NT2/D1 (cell line): ENCODE results near the gene DUSP28.

ENCODE experiments used
- DNase-seq: peaks from one replicate; pipeline ENCODE4 v3.0.0-alpha.2; 2011; ENCODE audit warnings: low read depth, low spot score
- H3K27me3 ChIP-seq: 2 replicates; pipeline ENCODE4 v1.6.0; 2011; ENCODE audit warnings: mild to moderate bottlenecking; ENCODE audit not compliant: insufficient read length, insufficient read depth
- H3K36me3 ChIP-seq: 2 replicates; pipeline ENCODE4 v1.6.1; 2011; ENCODE audit warnings: mild to moderate bottlenecking, low read length, mixed read lengths; ENCODE audit not compliant: insufficient read depth, insufficient read length
- H3K4me1 ChIP-seq: 2 replicates; pipeline ENCODE4 v1.5.1; 2011; ENCODE audit not compliant: insufficient read depth, insufficient read length
- H3K4me3 ChIP-seq: 2 replicates; pipeline ENCODE4 v1.5.1; 2011; ENCODE audit warnings: low read depth; ENCODE audit not compliant: insufficient read length
- H3K9ac ChIP-seq: 2 replicates; pipeline ENCODE4 v1.6.0; 2011; ENCODE audit warnings: low read depth; ENCODE audit not compliant: insufficient read length
- H3K9me3 ChIP-seq: 2 replicates; pipeline ENCODE4 v1.5.1; 2011; ENCODE audit warnings: mild to moderate bottlenecking, low read length; ENCODE audit not compliant: insufficient read depth
- SUZ12 ChIP-seq: IDR thresholded peaks from 2 replicates; pipeline ENCODE4 v1.6.1; 2011; ENCODE audit not compliant: insufficient read length, insufficient read depth; ENCODE audit errors: extremely low read depth
- YY1 ChIP-seq: IDR thresholded peaks from 2 replicates; pipeline ENCODE4 v1.6.1; 2011; ENCODE audit not compliant: insufficient read length, insufficient read depth
- ZNF274 ChIP-seq: IDR thresholded peaks from 2 replicates; pipeline ENCODE4 v1.6.1; 2011; ENCODE audit warnings: mild to moderate bottlenecking, low read depth, low read length

DUSP28 gene

DNA sequence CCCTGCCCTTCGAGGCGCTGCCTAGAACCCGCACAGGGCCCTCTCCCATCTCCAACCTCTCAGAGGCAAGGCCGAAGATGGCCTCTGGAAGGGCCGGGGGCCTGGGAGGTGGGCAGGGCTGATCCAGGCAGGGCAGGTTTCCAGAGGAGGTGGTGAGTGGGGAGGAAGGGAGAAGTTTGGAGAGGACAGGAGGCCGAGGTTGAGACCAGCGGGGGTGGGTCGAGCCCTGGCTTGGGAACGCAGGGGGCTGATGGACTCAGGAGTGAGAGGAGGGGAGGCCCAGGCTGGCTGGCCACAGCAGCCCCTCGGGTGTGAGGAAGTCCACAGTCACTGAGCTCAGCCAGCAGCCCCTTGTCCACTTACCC, 36.9 kb downstream of the DUSP28 start:
- peaks cover 86% of the 10 kb centered on the region for H3K36me3 ChIP-seq
- peaks cover 6% of the 10 kb centered on the region for H3K4me1 ChIP-seq
- no peak for DNase-seq
- H3K9ac ChIP-seq, result no peak overlapping the region
- no peak overlapping the region for H3K4me3 ChIP-seq
- TF ChIP-seq SUZ12 (no peak), ZNF274 (no peak), YY1 (no peak)
- H3K9me3 ChIP-seq, result no peaks in the 10 kb centered on the region
- H3K27me3 ChIP-seq, result no peaks in the 10 kb centered on the region

DNA sequence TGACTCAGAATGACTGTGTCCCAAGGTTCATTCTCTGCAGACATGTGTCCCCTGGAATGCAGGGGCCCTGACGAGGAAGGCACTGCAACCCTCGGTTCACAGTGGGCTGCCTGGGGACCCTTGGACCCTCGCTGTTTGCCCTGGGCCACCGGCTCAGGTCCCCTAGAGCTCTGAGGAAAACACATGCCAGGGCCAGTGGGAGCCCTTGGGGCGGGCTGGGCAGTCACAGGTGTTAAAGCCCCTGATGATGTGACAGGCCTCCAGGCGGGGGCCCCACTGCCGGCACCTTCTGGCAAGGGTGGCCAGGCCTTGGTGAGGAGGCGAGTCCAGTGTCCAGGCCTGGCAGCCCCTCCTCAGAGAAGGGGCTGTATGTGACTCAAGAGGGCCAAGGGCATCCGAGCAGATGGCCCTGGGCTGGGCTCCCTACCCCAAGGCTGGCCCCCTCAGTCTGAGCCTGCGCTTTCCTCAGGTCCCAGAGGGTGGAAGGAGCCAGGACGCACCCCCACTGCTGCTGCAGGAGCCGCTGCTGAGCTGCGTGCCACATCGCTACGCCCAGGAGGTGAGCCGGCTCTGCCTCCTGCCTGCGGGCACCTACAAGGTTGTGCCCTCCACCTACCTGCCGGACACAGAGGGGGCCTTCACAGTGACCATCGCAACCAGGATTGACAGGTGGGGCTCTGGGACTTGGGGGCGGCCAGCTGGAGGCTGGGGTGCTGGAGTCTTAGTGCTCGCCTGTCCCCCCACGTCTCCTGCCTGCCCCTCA, 37.4 kb downstream of the DUSP28 start:
- DNase-seq, result no peak
- H3K9me3 ChIP-seq, result no peaks in the 10 kb centered on the region
- no peaks in the 10 kb centered on the region for H3K27me3 ChIP-seq
- no peak overlapping the region for H3K4me3 ChIP-seq
- TF ChIP-seq YY1 (no peak), ZNF274 (no peak)
- H3K36me3 ChIP-seq, result peaks cover 81% of the 10 kb centered on the region
- peaks cover 6% of the 10 kb centered on the region for H3K4me1 ChIP-seq
- H3K9ac ChIP-seq, result no peak overlapping the region

DNA sequence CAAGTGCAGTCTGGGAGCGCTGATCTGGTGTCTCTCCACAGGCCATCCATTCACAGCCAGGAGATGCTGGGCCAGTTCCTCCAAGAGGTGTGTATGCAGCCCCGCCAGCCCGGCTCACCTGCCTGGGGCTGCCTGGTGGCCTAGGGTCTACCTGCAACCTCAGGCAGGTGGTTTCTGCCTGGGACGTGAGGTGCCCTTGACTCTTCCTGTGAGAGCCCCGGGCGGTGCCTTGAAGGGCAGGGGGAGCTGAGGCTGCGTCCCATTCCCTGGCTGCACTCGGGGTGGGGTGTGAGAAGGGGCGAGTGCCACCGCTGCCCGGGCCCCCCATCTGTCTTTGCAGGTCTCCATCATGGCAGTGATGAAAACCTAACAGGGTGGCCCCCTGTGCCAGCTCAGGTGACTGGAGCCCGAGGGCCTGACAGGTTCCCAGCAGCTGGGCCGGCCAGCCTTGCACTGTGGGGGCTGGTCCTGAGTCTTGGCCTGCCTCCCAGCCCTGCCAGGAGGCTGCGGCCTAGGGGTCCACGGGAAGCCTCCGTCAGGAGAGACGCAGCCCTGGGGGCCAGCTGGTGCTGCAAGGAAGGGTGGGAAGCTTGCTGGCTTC, 38.3 kb downstream of the DUSP28 start:
- Histone ChIP-seq H3K9ac (no peak overlapping the region), H3K9me3 (no peaks in the 10 kb centered on the region), H3K4me1 (peaks cover 6% of the 10 kb centered on the region), H3K4me3 (no peak overlapping the region), H3K27me3 (no peaks in the 10 kb centered on the region), H3K36me3 (peaks cover 73% of the 10 kb centered on the region)
- no peak for DNase-seq
- TF ChIP-seq ZNF274 (no peak), YY1 (no peak), SUZ12 (no peak)

DNA sequence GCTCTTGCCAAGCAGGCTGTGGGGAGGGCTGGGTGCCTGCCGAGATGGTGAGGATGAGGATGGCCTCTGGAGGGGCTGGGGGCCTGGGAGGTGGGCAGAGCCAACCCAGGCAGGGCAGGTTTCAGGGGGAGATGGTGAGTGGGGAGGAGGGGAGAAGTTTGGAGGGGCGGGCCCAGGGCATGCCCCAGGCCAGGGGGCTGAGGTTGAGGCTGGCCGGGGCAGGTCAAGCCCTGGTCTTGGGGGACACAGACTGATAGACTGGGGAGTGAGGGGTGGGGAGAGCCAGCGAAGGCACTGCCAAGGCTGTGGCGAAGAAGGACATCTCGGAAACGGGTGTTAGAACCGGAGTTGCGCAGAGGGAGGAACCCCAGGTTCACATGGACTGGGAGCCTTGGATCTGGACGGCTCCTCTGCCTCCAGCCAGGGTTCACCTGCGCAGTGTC, 39.0 kb downstream of the DUSP28 start:
- no peak overlapping the region for H3K4me3 ChIP-seq
- DNase-seq, result no peak
- H3K9me3 ChIP-seq, result no peaks in the 10 kb centered on the region
- H3K36me3 ChIP-seq, result peaks cover 67% of the 10 kb centered on the region
- H3K9ac ChIP-seq, result no peak overlapping the region
- no peaks in the 10 kb centered on the region for H3K27me3 ChIP-seq
- TF ChIP-seq YY1, result no peak
- no peak for TF ChIP-seq SUZ12
- no peak for TF ChIP-seq ZNF274
- peaks cover 9% of the 10 kb centered on the region for H3K4me1 ChIP-seq

DNA sequence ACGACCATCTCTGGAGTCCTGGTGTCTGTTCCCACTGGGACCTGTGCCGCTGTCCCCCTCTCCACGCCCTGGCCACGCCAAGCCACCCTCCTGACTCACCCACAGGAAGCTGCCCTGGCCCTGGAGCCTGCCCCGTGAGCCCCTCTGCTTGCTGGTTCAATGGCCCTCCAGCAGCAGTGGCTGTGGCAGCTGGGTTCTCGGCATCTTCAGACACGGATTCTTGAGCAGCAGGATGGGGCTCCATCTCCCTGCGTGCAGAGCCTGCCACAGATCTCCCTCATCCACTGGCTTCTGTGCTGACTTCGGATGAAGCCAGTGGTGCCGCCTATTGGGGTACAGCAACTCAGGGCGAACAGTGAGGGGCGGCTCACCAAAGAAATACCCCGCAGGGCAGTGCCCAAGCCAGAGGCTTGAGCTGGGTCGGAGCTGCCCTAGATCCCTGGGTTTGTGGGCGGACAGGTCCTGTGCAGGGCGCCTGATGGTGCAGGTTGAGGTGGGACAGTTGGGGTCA, 40.3 kb downstream of the DUSP28 start:
- DNase-seq, result no peak
- Histone ChIP-seq H3K9ac (no peak overlapping the region), H3K4me1 (peaks cover 4% of the 10 kb centered on the region), H3K4me3 (no peak overlapping the region), H3K36me3 (peaks cover 59% of the 10 kb centered on the region), H3K27me3 (no peaks in the 10 kb centered on the region), H3K9me3 (no peaks in the 10 kb centered on the region)
- TF ChIP-seq SUZ12 (no peak), YY1 (no peak), ZNF274 (no peak)

DNA sequence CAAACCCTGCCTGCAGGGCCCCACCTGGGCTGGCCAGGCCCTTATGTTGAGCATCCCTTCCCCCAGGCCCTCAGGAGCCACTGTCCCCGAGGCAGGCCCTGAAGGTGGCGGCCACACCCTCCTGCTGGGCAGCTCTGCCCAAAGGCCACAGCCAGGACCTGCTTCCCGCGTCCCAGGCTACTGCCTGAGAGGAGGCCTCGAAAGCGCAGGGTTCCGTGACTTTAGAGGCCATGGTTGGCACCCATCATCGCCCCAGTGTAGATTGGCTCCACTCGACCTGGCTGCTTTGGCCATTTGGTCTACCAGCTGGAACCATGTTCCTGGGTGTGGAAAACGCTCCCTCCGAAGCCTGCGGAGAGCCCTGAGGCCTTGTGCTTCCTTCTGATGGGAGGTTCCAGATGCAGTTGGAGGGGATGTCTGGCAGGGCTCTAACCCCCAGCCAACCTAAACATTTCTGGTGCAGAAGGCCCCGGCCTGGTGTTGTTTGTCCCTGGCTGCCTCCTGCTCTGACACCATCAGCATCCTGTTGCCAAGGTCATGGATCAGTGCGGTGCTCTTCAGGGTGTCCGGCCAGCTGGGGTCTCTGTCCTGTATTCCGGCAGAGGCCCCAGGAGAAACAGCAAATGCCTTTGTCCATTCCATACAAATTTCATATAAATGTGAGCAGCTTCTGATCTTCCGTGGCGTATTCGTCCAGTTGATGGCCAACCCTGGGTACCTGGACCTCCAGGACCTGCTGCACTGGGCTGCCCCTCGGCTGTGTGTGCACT, 41.1 kb downstream of the DUSP28 start:
- no peak for TF ChIP-seq YY1
- peaks cover 51% of the 10 kb centered on the region for H3K36me3 ChIP-seq
- DNase-seq, result no peak
- H3K4me1 ChIP-seq, result peaks cover 3% of the 10 kb centered on the region
- H3K9me3 ChIP-seq, result no peaks in the 10 kb centered on the region
- no peak overlapping the region for H3K4me3 ChIP-seq
- H3K9ac ChIP-seq, result no peak overlapping the region
- no peaks in the 10 kb centered on the region for H3K27me3 ChIP-seq

DNA sequence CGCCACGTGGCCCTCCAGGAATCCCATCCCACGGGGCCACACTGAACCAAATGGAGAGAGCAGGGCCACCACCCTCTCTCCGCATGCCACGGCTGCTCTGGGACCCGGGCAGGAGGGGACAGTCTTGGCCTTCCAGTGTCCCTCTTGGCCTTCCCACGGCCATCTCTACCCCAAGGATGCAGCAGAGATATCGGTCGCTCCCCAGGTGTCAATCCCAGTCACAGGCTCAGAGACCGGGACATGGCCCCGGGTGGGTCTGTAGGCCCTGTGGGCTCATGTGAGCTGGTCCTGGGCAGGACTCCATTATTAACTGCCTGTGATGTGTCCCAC, 41.6 kb downstream of the DUSP28 start:
- Histone ChIP-seq H3K4me3 (no peak overlapping the region), H3K27me3 (no peaks in the 10 kb centered on the region), H3K4me1 (peaks cover 3% of the 10 kb centered on the region), H3K36me3 (peaks cover 46% of the 10 kb centered on the region), H3K9me3 (no peaks in the 10 kb centered on the region), H3K9ac (no peak overlapping the region)
- no peak for DNase-seq
- TF ChIP-seq SUZ12 (no peak), YY1 (no peak), ZNF274 (no peak)
